LNCAP (cell line): ENCODE results near the gene CAPN15.

Experiments used
- TF ChIP-seq, protein P1 (sequence below): fragments of 450-650 bp; IDR thresholded peaks from 2 replicates; pipeline ENCODE4 v1.5.1; 2017; ENCODE audit warnings: mild to moderate bottlenecking

The CAPN15 gene

DNA sequence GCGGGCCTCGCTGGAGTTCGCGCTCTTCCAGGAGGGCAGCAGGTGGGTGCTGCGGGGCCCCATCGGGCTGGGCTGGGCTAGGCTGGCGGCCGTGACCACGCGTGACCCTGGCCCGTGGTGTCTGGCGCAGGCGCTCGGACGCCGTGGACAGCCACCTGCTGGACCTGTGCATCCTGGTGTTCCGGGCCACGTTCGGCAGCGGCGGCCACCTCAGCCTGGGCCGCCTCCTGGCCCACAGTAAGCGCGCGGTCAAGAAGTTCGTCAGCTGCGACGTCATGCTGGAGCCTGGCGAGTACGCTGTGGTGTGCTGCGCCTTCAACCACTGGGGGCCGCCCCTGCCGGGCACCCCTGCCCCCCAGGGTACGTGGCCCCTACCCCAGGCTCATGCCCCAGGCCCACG is 24.7 kb downstream of the CAPN15 start:
- TF ChIP-seq, protein P1, sequence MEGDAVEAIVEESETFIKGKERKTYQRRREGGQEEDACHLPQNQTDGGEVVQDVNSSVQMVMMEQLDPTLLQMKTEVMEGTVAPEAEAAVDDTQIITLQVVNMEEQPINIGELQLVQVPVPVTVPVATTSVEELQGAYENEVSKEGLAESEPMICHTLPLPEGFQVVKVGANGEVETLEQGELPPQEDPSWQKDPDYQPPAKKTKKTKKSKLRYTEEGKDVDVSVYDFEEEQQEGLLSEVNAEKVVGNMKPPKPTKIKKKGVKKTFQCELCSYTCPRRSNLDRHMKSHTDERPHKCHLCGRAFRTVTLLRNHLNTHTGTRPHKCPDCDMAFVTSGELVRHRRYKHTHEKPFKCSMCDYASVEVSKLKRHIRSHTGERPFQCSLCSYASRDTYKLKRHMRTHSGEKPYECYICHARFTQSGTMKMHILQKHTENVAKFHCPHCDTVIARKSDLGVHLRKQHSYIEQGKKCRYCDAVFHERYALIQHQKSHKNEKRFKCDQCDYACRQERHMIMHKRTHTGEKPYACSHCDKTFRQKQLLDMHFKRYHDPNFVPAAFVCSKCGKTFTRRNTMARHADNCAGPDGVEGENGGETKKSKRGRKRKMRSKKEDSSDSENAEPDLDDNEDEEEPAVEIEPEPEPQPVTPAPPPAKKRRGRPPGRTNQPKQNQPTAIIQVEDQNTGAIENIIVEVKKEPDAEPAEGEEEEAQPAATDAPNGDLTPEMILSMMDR: no peak

DNA sequence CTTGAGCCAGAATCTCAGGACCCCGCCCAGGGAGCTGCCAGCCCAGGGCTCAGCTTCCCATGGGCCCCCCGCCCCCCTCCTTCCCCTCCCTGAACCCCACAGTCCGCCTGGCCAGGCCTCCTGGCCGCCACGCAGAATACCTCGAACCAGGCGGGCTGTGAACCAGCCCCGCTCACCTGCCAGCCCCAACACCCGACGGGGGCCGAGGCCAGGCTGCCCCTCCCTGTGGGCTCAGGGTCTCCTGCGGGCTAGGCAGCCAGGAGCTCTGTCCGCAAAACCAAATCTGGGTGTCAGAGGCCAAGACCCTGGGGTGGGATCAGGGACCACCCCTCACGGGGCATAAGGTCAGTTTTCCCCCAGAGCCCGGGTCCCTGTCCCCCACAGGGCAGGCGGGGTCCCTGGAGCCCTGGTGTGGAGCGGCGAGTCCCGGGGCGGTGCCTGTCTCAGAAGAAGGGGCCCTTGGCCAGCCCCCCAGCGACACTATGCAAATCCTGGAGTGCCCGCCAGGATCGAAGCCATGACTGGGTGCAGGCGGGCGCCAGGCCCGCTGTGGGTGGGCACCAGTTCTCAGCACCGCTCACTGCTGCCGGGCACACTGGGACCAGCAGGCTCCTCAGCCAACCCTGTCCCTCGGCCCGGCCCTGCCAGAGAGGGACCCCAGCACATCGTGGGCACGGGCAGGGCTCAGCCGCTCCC is 26.2 kb downstream of the CAPN15 start:
- TF ChIP-seq, protein P1: no peak

DNA sequence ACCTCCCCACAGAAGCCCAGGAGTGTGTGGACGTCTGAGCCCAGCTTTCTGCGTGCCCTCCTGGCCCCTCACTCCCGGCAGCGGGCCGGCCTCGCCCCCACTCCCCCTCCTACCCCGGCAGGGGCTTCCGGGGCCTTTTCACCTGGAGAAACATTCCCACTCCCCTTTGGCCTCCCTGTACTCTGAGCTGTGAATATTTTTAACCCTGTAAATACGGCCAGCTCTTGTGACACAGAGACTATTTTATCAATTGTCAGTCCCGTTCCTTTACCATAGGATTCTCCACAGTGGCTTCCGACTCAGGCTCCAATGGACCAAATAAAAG is 26.7 kb downstream of the CAPN15 start:
- TF ChIP-seq, protein P1: no peak

DNA sequence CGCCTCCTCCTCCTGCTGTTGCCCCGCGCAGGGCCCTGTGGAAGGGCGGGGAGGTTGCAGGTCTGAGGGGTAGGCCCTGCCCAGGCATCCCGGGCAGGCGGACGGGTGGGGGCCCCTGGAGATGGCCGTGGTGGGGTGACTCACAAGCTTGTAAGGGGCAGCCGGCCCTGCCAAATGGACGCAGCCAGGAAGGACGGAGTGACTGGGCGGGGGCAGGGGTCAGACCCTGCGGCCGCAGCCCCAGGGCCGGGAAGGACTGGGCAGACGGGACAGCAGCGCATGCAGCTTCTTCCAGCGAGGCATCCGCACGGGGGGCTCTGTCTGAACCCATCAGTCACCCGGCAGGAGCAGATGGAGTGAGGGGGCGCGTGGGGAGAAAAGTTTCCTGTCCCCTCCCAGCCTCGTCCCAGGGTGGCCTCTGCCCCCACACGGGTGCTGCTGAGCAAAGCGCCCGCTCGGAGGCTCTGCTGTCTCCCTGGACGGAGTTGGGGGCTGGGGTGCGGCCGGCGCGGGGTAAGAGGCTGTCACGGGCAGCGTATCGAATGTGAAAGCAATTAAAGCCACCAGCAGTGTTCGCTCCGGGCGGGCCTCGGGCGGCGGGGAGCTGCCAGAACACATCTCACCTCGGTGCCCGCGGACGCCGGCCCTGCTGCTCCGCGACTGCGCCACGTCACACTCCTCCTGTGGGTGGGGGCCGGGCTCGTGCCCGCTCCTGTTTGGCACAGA is 27.3 kb downstream of the CAPN15 start:
- TF ChIP-seq, protein P1: no peak

DNA sequence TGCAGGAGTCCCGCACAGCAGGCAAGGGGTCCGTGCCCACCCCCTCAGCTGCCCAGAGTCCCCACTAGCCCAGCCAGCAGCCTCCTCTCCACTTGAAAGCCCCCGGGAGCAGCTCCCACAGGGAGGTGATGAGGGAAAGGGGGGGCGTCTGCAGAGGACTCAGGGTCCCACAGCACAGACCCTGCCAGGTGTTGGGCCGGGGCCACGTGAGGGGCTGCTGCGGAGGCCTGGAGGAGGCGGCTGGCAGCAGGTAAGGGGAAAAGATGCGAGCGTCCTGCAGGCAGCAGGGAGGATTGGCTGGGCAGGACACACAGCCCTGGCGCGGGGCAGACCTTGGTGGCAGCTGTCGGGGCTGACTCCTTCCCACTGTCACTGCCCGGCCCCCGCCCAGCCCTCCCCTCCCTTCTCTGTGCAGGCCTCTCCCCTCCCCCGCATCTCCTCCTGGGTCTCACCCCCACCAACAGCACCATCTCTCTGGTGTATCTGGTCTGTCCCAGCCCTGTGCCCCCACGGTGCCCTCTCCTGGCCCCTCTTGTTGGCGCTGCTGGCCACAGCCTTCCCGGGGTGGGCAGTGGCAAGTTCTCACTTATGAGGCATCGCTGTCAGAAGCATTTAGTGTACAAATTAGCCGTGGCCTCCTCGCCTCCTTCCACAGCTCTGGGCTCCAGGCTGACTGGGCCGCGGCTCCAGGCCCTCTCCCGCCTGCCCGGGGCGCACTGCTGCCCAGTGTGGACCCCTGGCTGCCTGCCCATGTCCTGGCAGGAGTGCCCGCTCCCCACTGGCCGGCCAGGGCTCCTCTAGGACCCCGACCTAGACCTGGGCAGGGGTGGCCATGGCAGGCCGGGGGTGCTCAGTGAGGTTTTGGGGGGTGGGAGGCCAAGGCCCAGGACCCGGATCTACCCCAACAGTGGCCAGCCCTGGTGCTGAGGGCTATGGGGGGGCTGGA is 28.3 kb downstream of the CAPN15 start:
- TF ChIP-seq, protein P1: no peak

DNA sequence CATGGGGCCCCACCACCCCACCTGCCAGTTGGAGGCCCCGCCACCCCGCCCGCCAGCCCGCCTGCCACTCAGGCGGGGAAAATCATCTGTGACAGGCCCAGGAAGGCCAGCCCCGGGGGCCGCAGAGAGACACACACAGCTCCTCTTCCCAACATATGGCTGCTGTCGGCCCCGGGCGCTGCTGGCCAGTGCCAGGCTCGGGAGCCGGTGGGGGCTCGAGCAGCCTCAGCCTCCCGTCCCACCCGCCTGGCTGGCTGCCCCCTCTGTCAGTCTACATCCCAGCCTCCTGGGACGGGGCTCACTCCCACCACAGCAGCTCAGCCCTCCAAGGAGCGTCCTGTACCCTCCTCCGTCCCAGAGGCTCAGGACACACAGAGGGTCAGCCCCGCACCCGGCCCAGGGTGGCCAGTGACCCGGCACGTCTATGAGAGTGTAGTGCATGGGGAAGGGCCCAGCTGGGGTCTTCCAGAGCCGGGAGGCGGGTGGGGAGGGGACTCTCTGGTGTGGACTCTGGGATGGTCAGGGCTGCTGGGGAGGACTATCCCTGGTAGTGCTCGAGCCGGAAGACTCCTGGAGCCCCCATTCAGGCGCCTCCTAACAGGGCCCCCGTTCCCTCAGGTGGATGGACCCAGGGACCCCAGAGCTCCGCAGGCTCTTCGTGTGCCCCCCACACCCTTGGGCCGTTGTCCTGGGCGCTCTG is 29.1 kb downstream of the CAPN15 start:
- TF ChIP-seq, protein P1: no peak
